Upper lobe of right lung (tissue), 1 donor: ENCODE measurements around the gene ZHX3. TPM values are rescaled to one million over a fixed set of nuclear protein-coding genes. Genes with fewer than 3 reads are reported as not detected.
A peak's percentile ranks its signal among the peaks of the same experiment; 100 is the strongest.
"Not testable (repeated sequence)": the region's sequence is repeated elsewhere in the genome, so short reads cannot be mapped to it uniquely, and the experiment has no call there.

Experiments
- ATAC-seq: fragments of 200-7000 bp; cut with Tn5 transposase; one replicate; pipeline ENCODE4 v1.9.1; 2020; ENCODE audit warnings: mild to moderate bottlenecking, moderate library complexity
- DNase-seq: peaks from one replicate; pipeline ENCODE4 v3.0.0-alpha.2; 2020
- H3K27ac ChIP-seq: fragments of 200-600 bp; one replicate; pipeline ENCODE4 v1.8.0; 2022
- H3K27me3 ChIP-seq: fragments of 200-600 bp; one replicate; pipeline ENCODE4 v1.8.0; 2022; ENCODE audit warnings: mild to moderate bottlenecking
- H3K36me3 ChIP-seq: fragments of 200-600 bp; one replicate; pipeline ENCODE4 v1.8.0; 2022
- H3K4me1 ChIP-seq: fragments of 200-600 bp; one replicate; pipeline ENCODE4 v1.8.0; 2022
- H3K4me3 ChIP-seq: fragments of 200-600 bp; one replicate; pipeline ENCODE4 v1.8.0; 2022; ENCODE audit warnings: mild to moderate bottlenecking
- H3K9me3 ChIP-seq: fragments of 200-600 bp; one replicate; pipeline ENCODE4 v1.8.0; 2022
- intact Hi-C: fragments of 100-400 bp; cut with DNase I; formaldehyde crosslinking; loops from one replicate; pipeline ENCODE4 v1.11.0; 2022
- microRNA-seq: library from miRNA; unstranded; fragments of <30 nt; microRNA quantifications from one replicate; pipeline ENCODE4 v1.2.0, GENCODE V29; 2020; ENCODE audit warnings: borderline microRNAs expressed
- total RNA-seq: library from RNA; stranded (reverse); fragmentation: NEBNext Ultra II Directional; extraction: Animal tissue kit (Norgen Biotek cat#: 25700); gene quantifications from one replicate; pipeline ENCODE4 v1.2.1, GENCODE V29; 2021
- TF ChIP-seq, protein P1 (sequence below): fragments of 200-600 bp; IDR thresholded peaks from one replicate; pipeline ENCODE4 v1.8.0; 2022; ENCODE audit warnings: antibody characterized with exemption
- donor health status: DM: no; HTN: yes; CAD: no; lungs with severe emphysema.

Gene ZHX3
- total RNA-seq, 1 donor from 2014 or later: 45.3 TPM

GRCh38 chr20:41134362-41135186, 183.0 kb downstream of the ZHX3 start:
- H3K27ac ChIP-seq: no peak overlapping the region
- intact Hi-C loops: loop anchor here (10.0 kb wide), 1 partner anchor 200 kb away; no protein-coding TSS in a partner anchor
- H3K36me3 ChIP-seq: no peaks in the 10 kb centered on the region
- H3K9me3 ChIP-seq: no peaks in the 10 kb centered on the region
- peaks cover 17% of the 10 kb centered on the region for H3K4me1 ChIP-seq
- no peak for ATAC-seq
- peak; percentile 16 for DNase-seq
- TF ChIP-seq, protein P1, sequence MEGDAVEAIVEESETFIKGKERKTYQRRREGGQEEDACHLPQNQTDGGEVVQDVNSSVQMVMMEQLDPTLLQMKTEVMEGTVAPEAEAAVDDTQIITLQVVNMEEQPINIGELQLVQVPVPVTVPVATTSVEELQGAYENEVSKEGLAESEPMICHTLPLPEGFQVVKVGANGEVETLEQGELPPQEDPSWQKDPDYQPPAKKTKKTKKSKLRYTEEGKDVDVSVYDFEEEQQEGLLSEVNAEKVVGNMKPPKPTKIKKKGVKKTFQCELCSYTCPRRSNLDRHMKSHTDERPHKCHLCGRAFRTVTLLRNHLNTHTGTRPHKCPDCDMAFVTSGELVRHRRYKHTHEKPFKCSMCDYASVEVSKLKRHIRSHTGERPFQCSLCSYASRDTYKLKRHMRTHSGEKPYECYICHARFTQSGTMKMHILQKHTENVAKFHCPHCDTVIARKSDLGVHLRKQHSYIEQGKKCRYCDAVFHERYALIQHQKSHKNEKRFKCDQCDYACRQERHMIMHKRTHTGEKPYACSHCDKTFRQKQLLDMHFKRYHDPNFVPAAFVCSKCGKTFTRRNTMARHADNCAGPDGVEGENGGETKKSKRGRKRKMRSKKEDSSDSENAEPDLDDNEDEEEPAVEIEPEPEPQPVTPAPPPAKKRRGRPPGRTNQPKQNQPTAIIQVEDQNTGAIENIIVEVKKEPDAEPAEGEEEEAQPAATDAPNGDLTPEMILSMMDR: no peak
- no peak overlapping the region for H3K4me3 ChIP-seq
- no peaks in the 10 kb centered on the region for H3K27me3 ChIP-seq

- intact Hi-C loops: loop anchor here (10.0 kb wide), 1 partner anchor 201 kb away; no protein-coding TSS in a partner anchor
- no peaks in the 10 kb centered on the region for H3K27me3 ChIP-seq
- ATAC-seq (no peak), DNase-seq (no peak)
- no peak overlapping the region for H3K27ac ChIP-seq
- TF ChIP-seq, protein P1: no peak
- H3K9me3 ChIP-seq: no peaks in the 10 kb centered on the region
- no peak overlapping the region for H3K4me3 ChIP-seq
- no peaks in the 10 kb centered on the region for H3K36me3 ChIP-seq
- H3K4me1 ChIP-seq: peaks cover 9% of the 10 kb centered on the region
Measured at GRCh38 chr20:41133709-41134361, 183.7 kb downstream of the ZHX3 start.

DNA sequence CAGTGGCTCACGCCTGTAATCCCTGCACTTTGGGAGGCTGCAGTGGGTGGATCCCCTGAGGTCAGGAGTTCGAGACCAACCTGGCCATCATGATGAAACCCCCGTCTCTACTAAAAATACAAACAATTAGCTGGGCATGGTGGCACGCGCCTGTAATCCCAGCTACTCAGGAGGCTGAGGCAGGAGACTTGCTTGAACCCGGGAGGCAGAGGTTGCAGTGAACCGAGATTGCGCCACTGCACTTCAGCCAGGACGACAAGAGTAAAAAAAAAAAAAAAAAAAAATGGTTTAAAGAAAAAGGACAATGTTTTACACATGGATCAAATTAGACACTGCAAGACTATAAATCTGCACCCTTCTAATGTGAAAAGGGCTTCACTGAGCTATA, 185.1 kb downstream of the ZHX3 start:
- intact Hi-C loops: loop anchor here (10.0 kb wide), 1 partner anchor 202 kb away; no protein-coding TSS in a partner anchor
- not testable (repeated sequence) for ATAC-seq, H3K4me1 ChIP-seq, H3K9me3 ChIP-seq, H3K4me3 ChIP-seq, H3K27ac ChIP-seq, H3K27me3 ChIP-seq, DNase-seq, H3K36me3 ChIP-seq

DNA sequence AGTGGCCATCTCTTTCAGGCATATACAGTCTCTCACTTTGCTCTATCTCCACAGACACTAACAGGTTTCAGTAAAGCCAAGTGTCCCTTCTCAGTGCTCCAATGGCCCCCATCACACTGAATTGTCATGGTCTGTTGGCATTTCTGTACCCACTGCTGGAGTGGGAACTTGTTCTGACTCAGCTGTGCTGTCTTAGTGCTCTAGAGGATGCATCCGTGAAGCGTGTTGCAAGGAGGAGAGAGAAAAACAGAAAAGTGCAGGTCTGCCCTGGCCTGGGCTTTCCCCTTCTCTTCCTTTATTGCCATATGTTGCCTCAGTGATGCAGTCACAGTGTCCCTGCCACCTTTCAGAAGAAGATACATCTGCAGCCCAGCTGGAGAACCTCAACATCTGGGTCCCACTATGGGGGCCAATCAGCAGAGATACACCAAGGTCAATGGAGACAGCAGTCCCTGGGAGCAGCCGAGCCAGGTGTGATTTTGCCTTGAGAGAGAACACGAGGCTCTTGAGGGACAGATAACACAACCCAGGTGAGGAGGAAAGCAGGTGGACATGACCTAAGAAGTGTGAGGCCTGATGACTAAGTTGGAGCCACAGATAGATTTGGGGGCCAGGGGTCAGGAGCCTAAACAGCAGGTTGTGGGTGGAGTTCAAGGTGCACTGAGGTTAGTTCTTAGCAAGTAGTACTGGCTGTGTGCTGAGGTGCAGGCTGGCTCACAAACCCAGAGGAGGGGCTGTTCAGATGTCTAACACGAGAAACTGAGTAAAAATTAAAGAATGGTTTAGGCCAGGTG, 185.7 kb downstream of the ZHX3 start:
- Histone ChIP-seq H3K36me3 (peaks cover 1% of the 10 kb centered on the region), H3K27ac (no peak overlapping the region), H3K9me3 (no peaks in the 10 kb centered on the region), H3K27me3 (no peaks in the 10 kb centered on the region), H3K4me1 (peaks cover 9% of the 10 kb centered on the region), H3K4me3 (no peak overlapping the region)
- TF ChIP-seq, protein P1: no peak
- intact Hi-C loops: loop anchor here (10.0 kb wide), 1 partner anchor 203 kb away; no protein-coding TSS in a partner anchor
- ATAC-seq: no peak
- no peak for DNase-seq

Small RNA genes within 50 kb of the gene (microRNA-seq; reads per million reads assigned to microRNA genes)
- gene MIR6871: not detected

Other genes with a start within 250 kb of the ZHX3 start
- gene PLCG1, start 180.2 kb downstream of the ZHX3 start, total RNA-seq: 120 TPM
- 18.4 TPM for gene LPIN3, start 23.1 kb upstream of the ZHX3 start, total RNA-seq
- not detected for gene EMILIN3, start 49.1 kb upstream of the ZHX3 start, total RNA-seq